Mesangial cell (primary cell): ENCODE results near the gene CACFD1. TPM values are rescaled to one million over a fixed set of nuclear protein-coding genes. Genes with fewer than 3 reads are reported as not detected.

ENCODE experiments used
- total RNA-seq: library from RNA; depleted of rRNA; stranded (reverse); fragments of >200 nt; gene quantifications from 2 replicates; pipeline ENCODE4 v1.2.3, GENCODE V29; 2015

The CACFD1 gene
- total RNA-seq, result 6.5 and 29.3 TPM in 2 replicates

DNA sequence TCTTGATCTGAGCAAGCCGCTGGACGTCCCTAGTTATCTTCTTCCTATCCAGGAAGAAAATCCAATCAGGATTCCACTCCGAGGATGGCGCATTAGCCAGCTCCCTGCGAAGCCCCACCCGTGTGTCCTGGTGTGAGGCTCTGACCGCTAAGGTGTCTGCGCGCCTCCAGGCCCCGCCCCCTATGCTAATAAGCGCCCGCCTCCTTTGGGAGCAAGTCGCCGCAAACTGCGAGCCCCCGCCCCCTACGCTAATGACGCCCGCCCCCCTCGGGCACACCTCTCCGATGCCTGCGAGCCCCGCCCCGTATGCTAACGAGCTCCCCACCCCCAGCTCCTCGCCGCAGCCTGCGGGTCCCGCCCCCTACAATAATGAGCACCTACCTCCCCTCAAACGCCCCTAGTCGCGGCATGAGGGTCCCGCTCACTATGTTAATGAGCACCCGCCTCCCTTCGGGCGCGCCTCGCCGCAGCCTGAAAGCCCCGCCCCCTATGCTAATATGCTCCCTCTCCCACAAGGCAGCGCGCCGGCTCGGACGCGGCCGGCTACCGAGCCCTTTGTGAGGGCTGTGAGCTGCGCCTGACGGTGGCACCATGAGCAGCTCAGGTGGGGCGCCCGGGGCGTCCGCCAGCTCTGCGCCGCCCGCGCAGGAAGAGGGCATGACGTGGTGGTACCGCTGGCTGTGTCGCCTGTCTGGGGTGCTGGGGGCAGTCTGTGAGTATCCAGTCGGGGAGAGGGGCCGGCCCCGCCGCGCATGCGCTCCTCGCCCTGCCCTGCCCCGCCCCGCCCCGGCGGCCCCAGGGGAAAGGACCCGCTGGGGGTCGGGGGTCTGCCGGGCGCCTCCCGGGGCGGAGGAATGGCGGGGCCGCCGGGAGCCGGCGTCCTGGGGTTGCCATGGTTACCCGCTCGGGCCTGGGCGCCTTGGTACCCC lies at the start of gene CACFD1:
Gene CACFD1, plus strand, starts transcription at position 503 of the 929 bp plus-strand sequence. Its CDS starts 89 bp downstream, at position 592.

DNA sequence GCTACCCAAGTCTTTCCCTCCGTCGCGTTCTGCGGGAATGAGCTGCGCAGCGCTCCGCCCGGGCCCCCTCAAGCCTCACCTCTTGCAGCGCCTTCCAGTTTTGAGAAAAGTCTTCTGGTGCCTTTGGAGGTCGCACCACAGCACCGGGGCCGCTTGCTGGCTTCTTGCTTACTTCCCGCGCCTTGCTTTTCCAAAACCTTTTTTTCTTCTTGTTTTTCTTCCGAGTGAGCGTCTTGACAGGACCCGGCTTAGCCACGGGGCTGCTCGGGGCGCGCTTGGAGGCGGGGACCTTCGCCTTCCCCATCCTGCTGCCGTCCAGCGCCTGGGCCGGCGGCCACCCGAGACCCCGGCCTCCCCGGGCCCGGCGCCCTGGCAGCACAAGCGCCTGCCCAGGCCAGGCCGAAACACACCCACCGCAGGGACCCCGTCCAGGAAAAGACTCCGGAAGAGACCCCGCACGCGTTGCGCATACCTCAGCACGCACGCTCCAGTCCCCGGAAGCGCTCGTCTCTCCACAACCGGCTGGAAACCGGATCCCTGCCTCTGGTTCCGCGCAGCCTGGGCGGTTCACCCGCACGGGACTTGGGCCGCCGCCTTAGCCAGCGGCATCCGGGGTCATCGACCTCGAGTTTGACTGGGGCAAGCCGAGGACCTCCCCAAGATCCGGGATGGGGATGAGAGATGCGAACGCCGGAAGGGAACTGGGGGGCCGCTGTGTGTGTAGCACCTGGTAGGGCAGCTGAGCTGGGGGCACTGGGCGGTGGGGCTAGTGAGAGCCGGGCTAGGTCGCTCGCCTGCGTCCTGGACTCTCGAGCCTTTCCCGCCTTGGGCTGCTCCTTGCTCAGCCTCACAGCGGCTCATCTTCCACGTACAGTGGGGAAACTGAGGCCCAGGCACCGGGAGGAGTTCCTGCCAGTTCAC lies 42.0 kb upstream of the CACFD1 start, which contains the start of gene REXO4:
Gene REXO4, minus strand, starts transcription at position 470 of the 921 bp plus-strand sequence. Its CDS starts 166 bp downstream, at position 304.

DNA sequence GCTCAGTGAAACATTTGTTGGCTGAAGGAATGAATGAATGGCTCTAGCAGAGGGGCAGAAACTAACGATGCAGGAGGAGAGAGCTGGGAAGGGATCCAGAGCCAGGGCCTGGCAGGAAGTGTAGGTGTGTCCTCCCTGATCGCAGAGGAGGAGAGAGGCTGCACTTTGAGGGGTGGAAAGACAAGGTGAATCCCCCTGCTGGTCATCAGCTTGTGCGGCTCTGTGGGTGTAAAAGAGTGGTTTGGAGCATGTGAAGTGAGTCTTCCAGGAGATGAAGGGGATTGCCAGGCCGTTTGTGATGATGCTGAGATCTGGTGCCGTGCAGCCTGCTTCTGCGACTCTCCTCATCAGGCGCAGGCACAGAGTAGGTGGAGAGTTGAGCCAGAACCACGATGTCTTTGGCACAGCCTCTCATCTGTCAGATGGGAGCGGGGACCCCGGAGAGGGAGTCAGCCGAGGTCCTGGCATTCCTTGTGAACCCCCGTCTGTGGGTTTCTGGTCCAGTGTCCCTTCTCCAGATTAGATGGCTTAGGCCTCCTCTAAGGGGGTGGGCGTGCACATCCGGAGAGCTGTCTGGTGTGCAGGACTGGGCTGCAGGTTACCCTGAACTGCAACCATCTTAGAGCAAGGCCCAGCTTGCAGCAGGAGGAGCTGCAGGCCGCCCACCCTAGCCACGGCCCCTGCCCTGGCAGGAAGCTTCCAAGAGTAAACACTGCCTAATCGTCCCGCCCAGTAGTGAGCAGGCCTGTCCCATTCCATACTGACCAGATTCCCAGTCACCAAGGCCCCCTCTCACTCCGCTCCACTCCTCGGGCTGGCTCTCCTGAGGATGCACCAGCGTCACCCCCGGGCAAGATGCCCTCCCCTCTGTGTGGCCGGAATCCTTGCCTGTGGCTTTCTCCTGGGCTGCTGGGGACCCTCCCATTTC lies 37.9 kb upstream of the CACFD1 start, which contains the start of gene ADAMTS13:
Gene ADAMTS13, plus strand, starts transcription at position 753 of the 928 bp plus-strand sequence. Its CDS starts 77 bp downstream, at position 830.

DNA sequence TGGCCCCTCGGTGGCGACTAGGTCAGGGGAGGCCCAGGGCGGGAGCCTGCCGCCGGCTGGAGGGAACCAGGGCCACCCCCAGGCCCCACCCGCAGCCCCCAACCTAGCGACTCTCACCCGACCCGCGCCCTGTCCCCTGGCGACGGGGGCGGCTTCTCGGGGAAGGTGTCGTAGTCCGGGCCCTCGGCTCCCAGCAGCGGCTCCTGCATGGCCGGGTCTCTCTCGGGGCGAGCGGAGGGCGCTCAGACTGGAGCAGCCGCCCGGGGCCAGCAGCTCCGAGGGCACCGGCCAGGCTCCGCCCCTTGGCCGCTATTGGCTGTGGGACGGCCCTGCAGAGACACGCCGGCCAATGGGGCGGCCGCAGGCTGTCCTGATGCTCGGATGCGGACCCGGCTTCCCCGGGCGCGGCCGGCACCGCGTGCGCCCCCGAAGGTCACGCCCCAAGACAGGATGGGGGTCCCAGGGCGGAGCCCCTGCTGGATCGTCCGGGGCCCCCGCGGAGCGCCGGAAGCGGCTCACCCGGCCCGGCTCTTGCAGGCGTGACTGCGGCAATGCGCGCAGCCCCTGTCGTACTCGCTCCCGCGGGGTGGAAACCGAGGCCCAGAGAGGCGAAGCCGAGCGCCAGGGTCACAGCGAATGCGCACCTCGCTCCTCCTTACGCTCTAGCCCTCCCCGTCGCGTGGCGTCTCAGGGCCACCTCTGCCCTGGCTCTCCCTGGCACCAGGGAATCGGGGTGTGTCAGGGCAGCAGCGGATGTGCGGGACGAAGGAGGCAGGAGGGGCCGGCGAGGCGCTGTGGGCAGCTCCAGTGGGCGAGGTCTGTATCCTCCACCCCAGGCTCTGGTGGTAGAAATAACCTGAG lies 19.3 kb downstream of the CACFD1 start, which contains the start of gene SLC2A6:
Gene SLC2A6, minus strand, starts transcription at position 249 of the 861 bp plus-strand sequence. Its CDS starts 40 bp downstream, at position 209.

Other genes starting within 250 kb of the CACFD1 start
- 1.1 TPM in 1 of 2 replicates, not detected in the other for gene ABO, start 184.8 kb upstream of the CACFD1 start, total RNA-seq
- 9.4 and 9.5 TPM in 2 replicates for gene SURF6, start 123.8 kb upstream of the CACFD1 start, total RNA-seq
- gene MED22, start 111.8 kb upstream of the CACFD1 start, total RNA-seq, result 24.0 and 32.5 TPM in 2 replicates
- gene RPL7A, start 111.8 kb upstream of the CACFD1 start, total RNA-seq, result 1,845 and 2,045 TPM in 2 replicates
- 17.1 and 50.3 TPM in 2 replicates for gene SURF1, start 103.5 kb upstream of the CACFD1 start, total RNA-seq
- 22.8 and 33.9 TPM in 2 replicates for gene SURF2, start 103.4 kb upstream of the CACFD1 start, total RNA-seq
- 220 and 283 TPM in 2 replicates for gene SURF4, start 83.9 kb upstream of the CACFD1 start, total RNA-seq
- gene STKLD1, start 83.6 kb upstream of the CACFD1 start, total RNA-seq, result 0.49 and 1.3 TPM in 2 replicates
- gene REXO4, start 42.0 kb upstream of the CACFD1 start, total RNA-seq, result 16.6 and 17.6 TPM in 2 replicates
- gene ADAMTS13, start 37.6 kb upstream of the CACFD1 start, total RNA-seq, result 1.3 and 5.8 TPM in 2 replicates
- 17.7 and 37.6 TPM in 2 replicates for gene SLC2A6, start 19.1 kb downstream of the CACFD1 start, total RNA-seq
- gene MYMK, start 65.0 kb downstream of the CACFD1 start, total RNA-seq, result not detected in 2 replicates
- gene ADAMTSL2, start 74.7 kb downstream of the CACFD1 start, total RNA-seq, result under 0.01 and 0.25 TPM in 2 replicates
- gene FAM163B, start 149.4 kb downstream of the CACFD1 start, total RNA-seq, result not detected in 2 replicates
- not detected in 2 replicates for gene DBH, start 176.4 kb downstream of the CACFD1 start, total RNA-seq